ENCODE results near the gene ZFPL1.

ZFPL1 gene

GRCh38 chr11:65060913-65061408, 23.1 kb upstream of the ZFPL1 start:
- DNase-seq = no peak

- DNase-seq = no peak
These were observed 20.5 kb upstream of the ZFPL1 start for GRCh38 chr11:65063532-65063931.

GRCh38 chr11:65064847-65065240, 19.2 kb upstream of the ZFPL1 start:
- DNase-seq = no peak

GRCh38 chr11:65065851-65066250, 18.2 kb upstream of the ZFPL1 start:
- DNase-seq = no peak

GRCh38 chr11:65066315-65066714, 17.7 kb upstream of the ZFPL1 start:
- DNase-seq = no peak

GRCh38 chr11:65066805-65067291, 17.2 kb upstream of the ZFPL1 start:
- DNase-seq = peak; percentile 37

- no peak for DNase-seq
These were observed 16.6 kb upstream of the ZFPL1 start for GRCh38 chr11:65067446-65067845.

GRCh38 chr11:65069217-65069616, 14.8 kb upstream of the ZFPL1 start:
- no peak for DNase-seq

GRCh38 chr11:65071907-65072630, 12.0 kb upstream of the ZFPL1 start:
- DNase-seq = no peak

- DNase-seq = no peak
These were observed 11.4 kb upstream of the ZFPL1 start for GRCh38 chr11:65072631-65072966.

GRCh38 chr11:65077451-65077850, 6.6 kb upstream of the ZFPL1 start:
- DNase-seq = no peak

- no peak for DNase-seq
These were observed 5.9 kb upstream of the ZFPL1 start for GRCh38 chr11:65078151-65078550.

- no peak for DNase-seq
These were observed 5.2 kb upstream of the ZFPL1 start for GRCh38 chr11:65078786-65079342.

- no peak for DNase-seq
These were observed 738 bp upstream of the ZFPL1 start for GRCh38 chr11:65083134-65083833.

- no peak for DNase-seq
These were observed 765 bp downstream of the ZFPL1 start for GRCh38 chr11:65084598-65085375.

GRCh38 chr11:65085446-65085845, 1.4 kb downstream of the ZFPL1 start:
- no peak for DNase-seq

- no peak for DNase-seq
These were observed 2.8 kb downstream of the ZFPL1 start for GRCh38 chr11:65086809-65087208.

GRCh38 chr11:65087216-65087615, 3.2 kb downstream of the ZFPL1 start:
- DNase-seq = no peak

GRCh38 chr11:65087827-65088226, 3.8 kb downstream of the ZFPL1 start:
- DNase-seq = no peak

- no peak for DNase-seq
These were observed 5.6 kb downstream of the ZFPL1 start for GRCh38 chr11:65089621-65090020.

GRCh38 chr11:65090628-65091027, 6.6 kb downstream of the ZFPL1 start:
- DNase-seq = no peak

GRCh38 chr11:65095427-65095826, 11.4 kb downstream of the ZFPL1 start:
- no peak for DNase-seq
